WTC11 (cell line): ENCODE data around the gene CLIC3. TPM values are rescaled to one million over a fixed set of nuclear protein-coding genes. Genes with fewer than 3 reads are reported as not detected.

Experiments
- ATAC-seq: fragments of 200-7000 bp; cut with Tn5 transposase; 2 replicates; pipeline ENCODE4 v1.10.0; 2021; ENCODE audit warnings: mild to moderate bottlenecking, moderate library complexity
- CTCF ChIA-PET: fragments of 300-600 bp; sonication (Branson Sonifier 250); formaldehyde crosslinking; loops from one replicate; lab custom pipeline; 2021; ENCODE audit warnings: antibody characterized with exemption; lab: Charles Lee
- POLR2A ChIA-PET: fragments of 350-600 bp; sonication (Branson Sonifier 250); formaldehyde crosslinking; loops from one replicate; lab custom pipeline; 2021; ENCODE audit warnings: antibody characterized with exemption; lab: Charles Lee
- DNase-seq: peaks from one replicate; pipeline ENCODE4 v3.0.0; 2021; ENCODE audit warnings: low spot score
- H3K27ac Mint-ChIP-seq: 2 replicates; pipeline ENCODE4 v1.8.0; 2021; ENCODE audit warnings: mixed read lengths
- H3K27me3 Mint-ChIP-seq: 2 replicates; pipeline ENCODE4 v1.8.0; 2021; ENCODE audit warnings: low read depth, mild to moderate bottlenecking, moderate library complexity, mixed read lengths
- H3K36me3 Mint-ChIP-seq: 2 replicates; pipeline ENCODE4 v1.8.0; 2021; ENCODE audit warnings: mixed read lengths
- H3K4me1 Mint-ChIP-seq: 2 replicates; pipeline ENCODE4 v1.8.0; 2022; ENCODE audit warnings: mixed read lengths
- H3K4me3 Mint-ChIP-seq: 2 replicates; pipeline ENCODE4 v1.8.0; 2021; ENCODE audit warnings: mild to moderate bottlenecking, moderate library complexity, mixed read lengths
- H3K9me3 Mint-ChIP-seq: 2 replicates; pipeline ENCODE4 v1.8.0; 2021; ENCODE audit warnings: mixed read lengths
- CREB1 ChIP-seq: sonication (generic); formaldehyde crosslinking; IDR thresholded peaks from 2 replicates; pipeline ENCODE4 v1.8.0; 2023; ENCODE audit warnings: mild to moderate bottlenecking, missing genetic modification reagents
- EMX1 ChIP-seq: fragments of 250-450 bp; sonication (Bioruptor Pico); IDR thresholded peaks from 2 replicates; pipeline ENCODE4 v1.8.0; 2021; ENCODE audit warnings: mild to moderate bottlenecking
- KAT7 ChIP-seq: sonication (generic); formaldehyde crosslinking; IDR thresholded peaks from 2 replicates; pipeline ENCODE4 v1.8.1; 2023; ENCODE audit warnings: missing genetic modification reagents, mild to moderate bottlenecking, borderline replicate concordance
- MXD4 ChIP-seq: fragments of 250-450 bp; sonication (Bioruptor Pico); IDR thresholded peaks from 2 replicates; pipeline ENCODE4 v1.8.0; 2021; ENCODE audit warnings: mild to moderate bottlenecking, moderate library complexity, borderline replicate concordance
- NR1H2 ChIP-seq: sonication (generic); formaldehyde crosslinking; IDR thresholded peaks from 2 replicates; pipeline ENCODE4 v1.9.0; 2021; ENCODE audit warnings: mild to moderate bottlenecking, moderate library complexity, missing genetic modification reagents
- NR3C1 ChIP-seq: sonication (generic); formaldehyde crosslinking; conservative IDR thresholded peaks from 2 replicates; pipeline ENCODE4 v1.8.1; 2023; ENCODE audit warnings: low read depth, mild to moderate bottlenecking, missing genetic modification reagents
- SMAD3 ChIP-seq: sonication (generic); formaldehyde crosslinking; IDR thresholded peaks from 2 replicates; pipeline ENCODE4 v1.8.0; 2022; ENCODE audit warnings: missing genetic modification reagents, mild to moderate bottlenecking, borderline replicate concordance
- SMAD4 ChIP-seq: sonication (generic); formaldehyde crosslinking; IDR thresholded peaks from 2 replicates; pipeline ENCODE4 v1.8.0; 2022; ENCODE audit warnings: mild to moderate bottlenecking, missing genetic modification reagents
- SOX15 ChIP-seq: fragments of 250-450 bp; sonication (Bioruptor Pico); IDR thresholded peaks from 2 replicates; pipeline ENCODE4 v1.9.0; 2021; ENCODE audit warnings: mild to moderate bottlenecking
- SP1 ChIP-seq: sonication (generic); formaldehyde crosslinking; conservative IDR thresholded peaks from 2 replicates; pipeline ENCODE4 v1.8.1; 2022; ENCODE audit warnings: missing genetic modification reagents
- TCF7 ChIP-seq: sonication (generic); formaldehyde crosslinking; IDR thresholded peaks from 2 replicates; pipeline ENCODE4 v1.8.0; 2022; ENCODE audit warnings: mild to moderate bottlenecking, low read depth, missing genetic modification reagents, moderate library complexity
- ZNF121 ChIP-seq: sonication (generic); formaldehyde crosslinking; IDR thresholded peaks from 2 replicates; pipeline ENCODE4 v1.8.0; 2023; ENCODE audit warnings: missing genetic modification reagents
- ZNF219 ChIP-seq: sonication (generic); formaldehyde crosslinking; IDR thresholded peaks from 2 replicates; pipeline ENCODE4 v1.8.0; 2023; ENCODE audit warnings: missing genetic modification reagents, mild to moderate bottlenecking, borderline replicate concordance
- total RNA-seq: library from RNA; stranded (reverse); gene quantifications from 3 replicates; pipeline ENCODE4 v1.2.3, GENCODE V29; 2021
- TF ChIP-seq, protein P1 (sequence below): sonication (generic); formaldehyde crosslinking; IDR thresholded peaks from 2 replicates; pipeline ENCODE4 v1.8.1; 2022; ENCODE audit warnings: mild to moderate bottlenecking, missing genetic modification reagents, moderate library complexity, borderline replicate concordance
- TF ChIP-seq, protein P2 (sequence below): fragments of 200-600 bp; IDR thresholded peaks from 2 replicates; pipeline ENCODE4 v1.8.0; 2022; ENCODE audit warnings: antibody characterized with exemption
- TF ChIP-seq, protein P3 (sequence below): sonication (generic); formaldehyde crosslinking; IDR thresholded peaks from 2 replicates; pipeline ENCODE4 v1.8.1; 2022; ENCODE audit warnings: missing genetic modification reagents, borderline replicate concordance
- TF ChIP-seq, protein P4 (sequence below): sonication (generic); formaldehyde crosslinking; IDR thresholded peaks from 2 replicates; pipeline ENCODE4 v1.8.1; 2023; ENCODE audit warnings: mild to moderate bottlenecking, missing genetic modification reagents, moderate library complexity
- TF ChIP-seq, protein P5 (sequence below): sonication (generic); formaldehyde crosslinking; IDR thresholded peaks from 2 replicates; pipeline ENCODE4 v1.8.0; 2023; ENCODE audit warnings: mild to moderate bottlenecking, missing genetic modification reagents
- TF ChIP-seq, protein P6 (sequence below): sonication (generic); formaldehyde crosslinking; IDR thresholded peaks from 2 replicates; pipeline ENCODE4 v1.8.0; 2022; ENCODE audit warnings: mild to moderate bottlenecking, missing genetic modification reagents
- TF ChIP-seq, protein P7 (sequence below): sonication (generic); formaldehyde crosslinking; conservative IDR thresholded peaks from 2 replicates; pipeline ENCODE4 v1.8.1; 2022; ENCODE audit warnings: mild to moderate bottlenecking, missing genetic modification reagents
- TF ChIP-seq, protein P8 (sequence below): sonication (generic); formaldehyde crosslinking; IDR thresholded peaks from 2 replicates; pipeline ENCODE4 v1.8.0; 2022; ENCODE audit warnings: mild to moderate bottlenecking, missing genetic modification reagents

CLIC3 gene
- total RNA-seq, 1 experiment from 2014 or later, result 0.31 TPM

DNA sequence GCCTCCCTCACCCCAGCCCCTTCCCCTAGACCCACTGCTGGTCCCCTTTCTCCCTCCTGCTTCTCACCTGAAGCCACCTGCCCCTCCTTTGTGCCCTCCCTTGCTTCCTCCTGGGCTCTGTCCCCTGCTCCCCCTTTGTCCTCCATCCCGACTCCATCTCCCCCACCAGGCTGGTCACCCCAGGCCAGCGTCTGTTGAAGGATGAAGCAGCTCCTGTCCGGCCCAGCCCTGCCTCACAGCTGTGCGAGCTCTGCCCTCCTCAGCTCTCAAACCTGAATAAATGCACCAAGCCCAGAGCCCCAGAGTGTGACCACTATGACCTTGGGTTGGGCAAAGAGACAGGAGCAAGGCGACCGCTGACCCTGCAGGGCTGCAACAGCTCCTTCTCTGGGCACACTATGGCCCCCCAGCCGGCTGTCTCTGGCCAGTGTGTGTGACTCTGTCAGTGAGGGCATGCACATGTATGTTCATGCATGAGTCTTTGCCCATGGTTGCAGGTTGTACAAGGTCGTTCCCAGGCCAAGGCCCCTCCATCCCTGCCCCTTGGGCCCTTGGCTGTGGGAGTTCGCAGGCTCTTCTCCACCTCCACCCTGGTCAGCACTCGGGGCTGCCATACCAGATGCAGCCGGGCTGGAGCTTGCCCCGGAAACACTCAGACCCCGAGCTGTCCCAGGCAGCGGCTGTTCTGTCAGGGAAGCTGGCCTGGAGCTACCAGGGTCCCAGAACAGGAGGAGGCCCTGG, 41.0 kb downstream of the CLIC3 start:
- Mint-ChIP-seq H3K4me3 (no peak overlapping the region), H3K27me3 (no peaks in the 10 kb centered on the region), H3K27ac (peak overlapping the region; percentile 70; the same call in 1 of the 2 replicates), H3K36me3 (no peaks in the 10 kb centered on the region), H3K4me1 (no peaks in the 10 kb centered on the region), H3K9me3 (peaks cover 9% of the 10 kb centered on the region)
- CTCF ChIA-PET, result interaction anchor here (1.4 to 2.9 kb wide), 3 partner anchors 20 to 80 kb away, joined by 4 to 17 read pairs (median 4); no protein-coding TSS in a partner anchor
- DNase-seq (no peak), ATAC-seq (no peak)
- POLR2A ChIA-PET, result no interaction called here
- TF ChIP-seq TCF7 (CRISPR knock-in tag) (no peak), ZNF121 (CRISPR knock-in tag) (no peak), NR1H2 (CRISPR knock-in tag) (no peak), SP1 (no peak), KAT7 (CRISPR knock-in tag) (no peak), MXD4 (no peak), SMAD4 (CRISPR knock-in tag) (no peak)
- TF ChIP-seq, protein P1, sequence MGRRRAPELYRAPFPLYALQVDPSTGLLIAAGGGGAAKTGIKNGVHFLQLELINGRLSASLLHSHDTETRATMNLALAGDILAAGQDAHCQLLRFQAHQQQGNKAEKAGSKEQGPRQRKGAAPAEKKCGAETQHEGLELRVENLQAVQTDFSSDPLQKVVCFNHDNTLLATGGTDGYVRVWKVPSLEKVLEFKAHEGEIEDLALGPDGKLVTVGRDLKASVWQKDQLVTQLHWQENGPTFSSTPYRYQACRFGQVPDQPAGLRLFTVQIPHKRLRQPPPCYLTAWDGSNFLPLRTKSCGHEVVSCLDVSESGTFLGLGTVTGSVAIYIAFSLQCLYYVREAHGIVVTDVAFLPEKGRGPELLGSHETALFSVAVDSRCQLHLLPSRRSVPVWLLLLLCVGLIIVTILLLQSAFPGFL, result no peak

DNA sequence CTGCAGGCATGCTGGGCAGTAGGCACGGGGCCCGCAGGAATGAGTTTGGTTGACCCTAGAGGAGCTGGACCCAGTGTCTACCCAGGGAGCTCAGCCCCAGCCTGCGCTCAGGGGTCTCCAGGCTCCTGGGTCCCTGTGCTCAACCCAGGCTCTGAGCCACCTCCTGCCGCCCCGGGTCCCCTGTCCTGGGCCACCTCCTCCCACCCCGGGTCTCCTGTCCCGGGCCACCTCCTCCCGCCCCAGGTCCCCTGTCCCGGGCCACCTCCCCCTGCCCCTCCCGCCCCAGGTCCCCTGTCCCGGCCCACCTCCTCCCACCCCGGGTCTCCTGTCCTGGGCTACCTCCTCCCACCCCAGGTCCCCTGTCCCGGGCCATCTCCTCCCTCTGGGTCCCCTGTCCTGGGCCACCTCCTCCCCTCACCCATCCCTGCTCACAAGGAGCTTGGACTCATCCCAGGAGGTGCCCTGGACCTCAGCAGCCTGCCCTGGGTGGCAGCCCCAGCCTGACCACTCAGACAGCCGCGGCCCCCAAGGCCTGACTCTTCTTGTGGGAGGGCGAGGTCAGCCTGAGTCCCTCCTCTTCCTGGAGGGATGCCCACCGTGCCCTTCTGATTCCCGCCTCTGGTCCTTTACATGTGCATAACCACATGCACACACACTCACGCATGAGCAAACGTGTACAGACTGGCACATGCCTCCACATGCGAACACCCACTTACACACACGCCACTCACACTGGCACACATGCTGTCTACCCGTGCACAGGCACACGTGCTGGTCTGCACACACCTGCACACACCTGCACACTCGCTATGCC, 41.9 kb downstream of the CLIC3 start:
- Mint-ChIP-seq H3K4me3 (no peak overlapping the region), H3K9me3 (peaks cover 9% of the 10 kb centered on the region), H3K27ac (no peak overlapping the region; the same call in 1 of the 2 replicates), H3K27me3 (no peaks in the 10 kb centered on the region), H3K36me3 (no peaks in the 10 kb centered on the region), H3K4me1 (no peaks in the 10 kb centered on the region)
- CTCF ChIA-PET, result interaction anchor here (0.8 to 2.9 kb wide), 4 partner anchors 21 to 81 kb away, joined by 4 to 17 read pairs (median 4); no protein-coding TSS in a partner anchor
- ATAC-seq (no peak), DNase-seq (no peak)
- POLR2A ChIA-PET, result no interaction called here
- TF ChIP-seq CREB1 (CRISPR knock-in tag) (no peak), SOX15 (CRISPR knock-in tag) (no peak), NR3C1 (no peak), TCF7 (CRISPR knock-in tag) (no peak), SMAD3 (no peak), ZNF219 (CRISPR knock-in tag) (no peak), EMX1 (CRISPR knock-in tag) (no peak)
- TF ChIP-seq, protein P2, sequence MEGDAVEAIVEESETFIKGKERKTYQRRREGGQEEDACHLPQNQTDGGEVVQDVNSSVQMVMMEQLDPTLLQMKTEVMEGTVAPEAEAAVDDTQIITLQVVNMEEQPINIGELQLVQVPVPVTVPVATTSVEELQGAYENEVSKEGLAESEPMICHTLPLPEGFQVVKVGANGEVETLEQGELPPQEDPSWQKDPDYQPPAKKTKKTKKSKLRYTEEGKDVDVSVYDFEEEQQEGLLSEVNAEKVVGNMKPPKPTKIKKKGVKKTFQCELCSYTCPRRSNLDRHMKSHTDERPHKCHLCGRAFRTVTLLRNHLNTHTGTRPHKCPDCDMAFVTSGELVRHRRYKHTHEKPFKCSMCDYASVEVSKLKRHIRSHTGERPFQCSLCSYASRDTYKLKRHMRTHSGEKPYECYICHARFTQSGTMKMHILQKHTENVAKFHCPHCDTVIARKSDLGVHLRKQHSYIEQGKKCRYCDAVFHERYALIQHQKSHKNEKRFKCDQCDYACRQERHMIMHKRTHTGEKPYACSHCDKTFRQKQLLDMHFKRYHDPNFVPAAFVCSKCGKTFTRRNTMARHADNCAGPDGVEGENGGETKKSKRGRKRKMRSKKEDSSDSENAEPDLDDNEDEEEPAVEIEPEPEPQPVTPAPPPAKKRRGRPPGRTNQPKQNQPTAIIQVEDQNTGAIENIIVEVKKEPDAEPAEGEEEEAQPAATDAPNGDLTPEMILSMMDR, result no peak
- TF ChIP-seq, protein P3, sequence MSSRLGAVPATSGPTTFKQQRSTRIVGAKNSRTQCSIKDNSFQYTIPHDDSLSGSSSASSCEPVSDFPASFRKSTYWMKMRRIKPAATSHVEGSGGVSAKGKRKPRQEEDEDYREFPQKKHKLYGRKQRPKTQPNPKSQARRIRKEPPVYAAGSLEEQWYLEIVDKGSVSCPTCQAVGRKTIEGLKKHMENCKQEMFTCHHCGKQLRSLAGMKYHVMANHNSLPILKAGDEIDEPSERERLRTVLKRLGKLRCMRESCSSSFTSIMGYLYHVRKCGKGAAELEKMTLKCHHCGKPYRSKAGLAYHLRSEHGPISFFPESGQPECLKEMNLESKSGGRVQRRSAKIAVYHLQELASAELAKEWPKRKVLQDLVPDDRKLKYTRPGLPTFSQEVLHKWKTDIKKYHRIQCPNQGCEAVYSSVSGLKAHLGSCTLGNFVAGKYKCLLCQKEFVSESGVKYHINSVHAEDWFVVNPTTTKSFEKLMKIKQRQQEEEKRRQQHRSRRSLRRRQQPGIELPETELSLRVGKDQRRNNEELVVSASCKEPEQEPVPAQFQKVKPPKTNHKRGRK (CRISPR knock-in tag), result no peak
- TF ChIP-seq, protein P4, sequence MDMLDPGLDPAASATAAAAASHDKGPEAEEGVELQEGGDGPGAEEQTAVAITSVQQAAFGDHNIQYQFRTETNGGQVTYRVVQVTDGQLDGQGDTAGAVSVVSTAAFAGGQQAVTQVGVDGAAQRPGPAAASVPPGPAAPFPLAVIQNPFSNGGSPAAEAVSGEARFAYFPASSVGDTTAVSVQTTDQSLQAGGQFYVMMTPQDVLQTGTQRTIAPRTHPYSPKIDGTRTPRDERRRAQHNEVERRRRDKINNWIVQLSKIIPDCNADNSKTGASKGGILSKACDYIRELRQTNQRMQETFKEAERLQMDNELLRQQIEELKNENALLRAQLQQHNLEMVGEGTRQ (CRISPR knock-in tag), result no peak
- TF ChIP-seq, protein P5, sequence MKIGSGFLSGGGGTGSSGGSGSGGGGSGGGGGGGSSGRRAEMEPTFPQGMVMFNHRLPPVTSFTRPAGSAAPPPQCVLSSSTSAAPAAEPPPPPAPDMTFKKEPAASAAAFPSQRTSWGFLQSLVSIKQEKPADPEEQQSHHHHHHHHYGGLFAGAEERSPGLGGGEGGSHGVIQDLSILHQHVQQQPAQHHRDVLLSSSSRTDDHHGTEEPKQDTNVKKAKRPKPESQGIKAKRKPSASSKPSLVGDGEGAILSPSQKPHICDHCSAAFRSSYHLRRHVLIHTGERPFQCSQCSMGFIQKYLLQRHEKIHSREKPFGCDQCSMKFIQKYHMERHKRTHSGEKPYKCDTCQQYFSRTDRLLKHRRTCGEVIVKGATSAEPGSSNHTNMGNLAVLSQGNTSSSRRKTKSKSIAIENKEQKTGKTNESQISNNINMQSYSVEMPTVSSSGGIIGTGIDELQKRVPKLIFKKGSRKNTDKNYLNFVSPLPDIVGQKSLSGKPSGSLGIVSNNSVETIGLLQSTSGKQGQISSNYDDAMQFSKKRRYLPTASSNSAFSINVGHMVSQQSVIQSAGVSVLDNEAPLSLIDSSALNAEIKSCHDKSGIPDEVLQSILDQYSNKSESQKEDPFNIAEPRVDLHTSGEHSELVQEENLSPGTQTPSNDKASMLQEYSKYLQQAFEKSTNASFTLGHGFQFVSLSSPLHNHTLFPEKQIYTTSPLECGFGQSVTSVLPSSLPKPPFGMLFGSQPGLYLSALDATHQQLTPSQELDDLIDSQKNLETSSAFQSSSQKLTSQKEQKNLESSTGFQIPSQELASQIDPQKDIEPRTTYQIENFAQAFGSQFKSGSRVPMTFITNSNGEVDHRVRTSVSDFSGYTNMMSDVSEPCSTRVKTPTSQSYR, result no peak
- TF ChIP-seq, protein P6, sequence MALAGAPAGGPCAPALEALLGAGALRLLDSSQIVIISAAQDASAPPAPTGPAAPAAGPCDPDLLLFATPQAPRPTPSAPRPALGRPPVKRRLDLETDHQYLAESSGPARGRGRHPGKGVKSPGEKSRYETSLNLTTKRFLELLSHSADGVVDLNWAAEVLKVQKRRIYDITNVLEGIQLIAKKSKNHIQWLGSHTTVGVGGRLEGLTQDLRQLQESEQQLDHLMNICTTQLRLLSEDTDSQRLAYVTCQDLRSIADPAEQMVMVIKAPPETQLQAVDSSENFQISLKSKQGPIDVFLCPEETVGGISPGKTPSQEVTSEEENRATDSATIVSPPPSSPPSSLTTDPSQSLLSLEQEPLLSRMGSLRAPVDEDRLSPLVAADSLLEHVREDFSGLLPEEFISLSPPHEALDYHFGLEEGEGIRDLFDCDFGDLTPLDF (CRISPR knock-in tag), result no peak
- TF ChIP-seq, protein P7, sequence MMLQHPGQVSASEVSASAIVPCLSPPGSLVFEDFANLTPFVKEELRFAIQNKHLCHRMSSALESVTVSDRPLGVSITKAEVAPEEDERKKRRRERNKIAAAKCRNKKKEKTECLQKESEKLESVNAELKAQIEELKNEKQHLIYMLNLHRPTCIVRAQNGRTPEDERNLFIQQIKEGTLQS (CRISPR knock-in tag), result no peak
- TF ChIP-seq, protein P8, sequence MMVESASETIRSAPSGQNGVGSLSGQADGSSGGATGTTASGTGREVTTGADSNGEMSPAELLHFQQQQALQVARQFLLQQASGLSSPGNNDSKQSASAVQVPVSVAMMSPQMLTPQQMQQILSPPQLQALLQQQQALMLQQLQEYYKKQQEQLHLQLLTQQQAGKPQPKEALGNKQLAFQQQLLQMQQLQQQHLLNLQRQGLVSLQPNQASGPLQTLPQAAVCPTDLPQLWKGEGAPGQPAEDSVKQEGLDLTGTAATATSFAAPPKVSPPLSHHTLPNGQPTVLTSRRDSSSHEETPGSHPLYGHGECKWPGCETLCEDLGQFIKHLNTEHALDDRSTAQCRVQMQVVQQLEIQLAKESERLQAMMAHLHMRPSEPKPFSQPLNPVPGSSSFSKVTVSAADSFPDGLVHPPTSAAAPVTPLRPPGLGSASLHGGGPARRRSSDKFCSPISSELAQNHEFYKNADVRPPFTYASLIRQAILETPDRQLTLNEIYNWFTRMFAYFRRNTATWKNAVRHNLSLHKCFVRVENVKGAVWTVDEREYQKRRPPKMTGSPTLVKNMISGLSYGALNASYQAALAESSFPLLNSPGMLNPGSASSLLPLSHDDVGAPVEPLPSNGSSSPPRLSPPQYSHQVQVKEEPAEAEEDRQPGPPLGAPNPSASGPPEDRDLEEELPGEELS (CRISPR knock-in tag), result no peak
